Ovary (tissue), 3 donors: Measurements from ENCODE around the gene XYLT1.

Source experiments
- CTCF ChIP-seq, 3 donors: fragments of 450-650 bp in 2 of 3; fragments of 200-600 bp in 1 of 3; IDR thresholded peaks; one replicate each; pipeline versions ENCODE4 v1.5.1 to v1.8.0; 2016 to 2022; ENCODE audit warnings: antibody characterized with exemption in 3 of 3, mild to moderate bottlenecking in 1 of 3
- POLR2A ChIP-seq: fragments of 450-650 bp; IDR thresholded peaks from one replicate; pipeline ENCODE4 v1.6.1; 2017; ENCODE audit warnings: antibody characterized with exemption, mild to moderate bottlenecking, moderate library complexity
- donor health status: DM: no; HTN: no; CAD: no.

GRCh38 chr16:17391715-17392114 is 79.0 kb downstream of the XYLT1 start:
- TF ChIP-seq CTCF (IDR thresholded peaks at IDR 0.05) (no peak), POLR2A (no peak)
